Gastrocnemius medialis (tissue), 4 donors: Measurements from ENCODE around the gene PIK3C3.

ENCODE experiments used
- CTCF ChIP-seq, 5 experiments: fragments of 450-650 bp in 3 of 5; fragments of 200-600 bp in 2 of 5; sonication (generic) in 2 of 5; IDR thresholded peaks in 4 of 5; conservative IDR thresholded peaks in 1 of 5; 1 replicate in 4 of 5; 2 replicates in 1 of 5; pipeline ENCODE4 v1.5.1; 2016 to 2019; ENCODE audit warnings: antibody characterized with exemption in 5 of 5, mild to moderate bottlenecking in 3 of 5, moderate library complexity in 3 of 5
- POLR2A ChIP-seq, 2 donors: fragments of 450-650 bp; IDR thresholded peaks; one replicate each; pipeline ENCODE4 v1.6.1; 2017; ENCODE audit warnings: antibody characterized with exemption in 2 of 2, mild to moderate bottlenecking in 2 of 2, moderate library complexity in 2 of 2

GRCh38 chr18:41921770-41922169, 33.3 kb upstream of the PIK3C3 start:
- TF ChIP-seq POLR2A (IDR thresholded peaks at IDR 0.05) (no peak), CTCF (IDR thresholded peaks at IDR 0.05 in 4 of 5, conservative IDR thresholded peaks at IDR 0.05 in 1 of 5) (no peak)
